GM12864 (cell line): ENCODE data around the gene B4GALNT3.

Experiments used
- DNase-seq: peaks from one replicate; pipeline ENCODE4 v3.0.0-alpha.2; 2011; ENCODE audit warnings: low read depth
- H3K4me3 ChIP-seq: 2 replicates; pipeline ENCODE4 v1.5.1; 2011; ENCODE audit warnings: mild to moderate bottlenecking, low read depth, low read length, control low read depth
- TF ChIP-seq, protein P1 (sequence below): IDR thresholded peaks from 2 replicates; pipeline ENCODE4 v1.5.1; 2011; ENCODE audit warnings: low read depth, mild to moderate bottlenecking, moderate library complexity, low read length, control low read depth, inconsistent platforms; ENCODE audit errors: missing control alignments

Gene B4GALNT3

DNA sequence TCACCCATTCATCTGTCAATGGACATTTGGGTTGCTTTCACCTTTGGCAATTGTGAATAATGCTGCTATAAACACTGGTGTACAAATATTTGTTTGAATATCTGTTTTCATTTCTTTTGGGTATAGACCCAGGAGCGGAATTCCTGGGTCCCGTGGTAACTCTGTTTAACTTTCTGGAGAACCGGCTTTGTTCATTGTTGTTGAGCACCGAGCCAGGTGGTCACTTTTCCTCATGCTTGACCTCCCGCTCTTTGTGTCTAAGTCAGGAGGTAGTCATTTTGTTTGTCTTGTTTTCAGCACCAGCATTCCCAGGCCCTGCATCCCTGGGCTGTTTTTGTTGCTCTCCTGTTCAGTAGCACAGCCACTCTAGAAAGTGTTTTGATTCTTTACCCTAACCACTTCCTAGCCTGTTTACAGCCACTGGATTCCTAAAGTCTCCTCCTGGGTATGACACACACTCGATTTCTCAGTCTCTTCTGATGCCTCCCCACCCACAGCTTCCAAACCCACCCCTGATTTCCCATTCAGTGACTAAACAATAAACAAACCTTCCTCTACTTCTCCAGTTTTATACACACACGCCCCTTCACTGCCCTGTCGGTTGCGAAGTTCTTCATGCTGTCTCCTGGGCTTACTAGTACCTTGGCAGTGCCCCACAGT is 37.9 kb downstream of the B4GALNT3 start:
- H3K4me3 ChIP-seq: no peak overlapping the region
- TF ChIP-seq, protein P1, sequence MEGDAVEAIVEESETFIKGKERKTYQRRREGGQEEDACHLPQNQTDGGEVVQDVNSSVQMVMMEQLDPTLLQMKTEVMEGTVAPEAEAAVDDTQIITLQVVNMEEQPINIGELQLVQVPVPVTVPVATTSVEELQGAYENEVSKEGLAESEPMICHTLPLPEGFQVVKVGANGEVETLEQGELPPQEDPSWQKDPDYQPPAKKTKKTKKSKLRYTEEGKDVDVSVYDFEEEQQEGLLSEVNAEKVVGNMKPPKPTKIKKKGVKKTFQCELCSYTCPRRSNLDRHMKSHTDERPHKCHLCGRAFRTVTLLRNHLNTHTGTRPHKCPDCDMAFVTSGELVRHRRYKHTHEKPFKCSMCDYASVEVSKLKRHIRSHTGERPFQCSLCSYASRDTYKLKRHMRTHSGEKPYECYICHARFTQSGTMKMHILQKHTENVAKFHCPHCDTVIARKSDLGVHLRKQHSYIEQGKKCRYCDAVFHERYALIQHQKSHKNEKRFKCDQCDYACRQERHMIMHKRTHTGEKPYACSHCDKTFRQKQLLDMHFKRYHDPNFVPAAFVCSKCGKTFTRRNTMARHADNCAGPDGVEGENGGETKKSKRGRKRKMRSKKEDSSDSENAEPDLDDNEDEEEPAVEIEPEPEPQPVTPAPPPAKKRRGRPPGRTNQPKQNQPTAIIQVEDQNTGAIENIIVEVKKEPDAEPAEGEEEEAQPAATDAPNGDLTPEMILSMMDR: no peak
- no peak for DNase-seq

DNA sequence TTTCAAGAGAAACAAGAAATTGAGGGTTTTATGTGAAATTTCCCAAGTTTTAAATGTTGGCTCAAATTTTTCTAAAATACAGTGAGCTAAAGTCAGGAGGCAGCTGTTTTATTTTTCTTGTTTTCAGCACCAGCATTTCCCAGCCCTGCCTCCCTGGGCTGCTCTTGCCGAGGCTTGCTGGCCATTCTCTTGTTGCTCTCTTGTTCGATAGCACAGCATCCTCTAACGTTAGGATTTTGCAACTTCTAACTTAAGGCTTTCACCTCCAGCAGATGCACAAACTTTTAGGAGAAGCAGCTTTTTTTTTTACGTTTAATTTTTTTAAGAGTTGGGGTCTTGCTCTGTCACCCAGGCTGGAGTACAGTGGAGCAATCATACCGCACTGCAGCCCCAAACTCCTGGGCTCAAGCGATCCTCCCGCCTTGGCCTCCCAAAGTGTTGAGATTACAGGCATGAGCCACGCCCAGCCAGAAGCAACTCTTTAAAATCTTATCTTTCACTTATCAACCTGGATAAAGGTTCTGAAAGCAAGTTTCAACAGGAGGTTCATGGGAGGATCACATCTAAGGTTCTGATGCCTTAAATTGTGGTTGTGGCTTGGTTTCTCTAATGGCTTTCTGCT is 40.2 kb downstream of the B4GALNT3 start:
- TF ChIP-seq, protein P1: no peak
- no peak overlapping the region for H3K4me3 ChIP-seq
- no peak for DNase-seq

DNA sequence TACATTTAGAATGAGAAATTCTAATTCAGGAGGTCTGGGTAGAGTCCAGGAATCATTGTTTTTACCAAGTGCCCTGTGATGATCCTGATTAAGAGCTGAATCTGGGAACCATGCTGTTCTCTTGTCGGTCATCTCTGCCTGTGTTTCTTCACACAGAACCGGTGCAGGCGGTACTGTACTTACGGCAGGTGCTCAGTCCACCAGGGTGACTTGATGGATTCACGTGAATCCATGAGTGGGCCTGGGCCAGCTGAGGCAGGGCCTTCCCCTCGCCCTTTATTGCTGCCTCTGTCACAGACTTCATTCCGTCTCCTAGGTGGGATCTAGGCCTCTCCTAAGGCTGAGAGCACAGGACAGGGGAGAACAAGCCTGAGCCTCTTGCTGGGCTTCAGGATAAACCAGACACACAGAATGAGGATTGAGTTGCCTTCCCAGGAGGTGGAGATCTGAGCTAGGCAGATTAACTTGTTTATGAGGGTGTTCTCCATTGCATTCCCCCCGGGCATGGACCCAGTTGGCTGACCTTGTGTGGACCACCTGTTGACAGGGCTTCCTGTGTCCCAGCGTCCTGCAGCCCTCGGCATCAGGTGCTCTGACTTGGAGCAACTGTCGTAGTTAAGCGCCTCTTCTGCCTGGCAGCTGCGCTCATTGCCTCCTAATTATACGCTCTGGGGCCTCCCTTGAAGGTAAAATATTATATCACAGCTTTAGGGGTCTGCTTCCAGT is 42.1 kb downstream of the B4GALNT3 start:
- no peak for DNase-seq
- TF ChIP-seq, protein P1: no peak
- no peak overlapping the region for H3K4me3 ChIP-seq

DNA sequence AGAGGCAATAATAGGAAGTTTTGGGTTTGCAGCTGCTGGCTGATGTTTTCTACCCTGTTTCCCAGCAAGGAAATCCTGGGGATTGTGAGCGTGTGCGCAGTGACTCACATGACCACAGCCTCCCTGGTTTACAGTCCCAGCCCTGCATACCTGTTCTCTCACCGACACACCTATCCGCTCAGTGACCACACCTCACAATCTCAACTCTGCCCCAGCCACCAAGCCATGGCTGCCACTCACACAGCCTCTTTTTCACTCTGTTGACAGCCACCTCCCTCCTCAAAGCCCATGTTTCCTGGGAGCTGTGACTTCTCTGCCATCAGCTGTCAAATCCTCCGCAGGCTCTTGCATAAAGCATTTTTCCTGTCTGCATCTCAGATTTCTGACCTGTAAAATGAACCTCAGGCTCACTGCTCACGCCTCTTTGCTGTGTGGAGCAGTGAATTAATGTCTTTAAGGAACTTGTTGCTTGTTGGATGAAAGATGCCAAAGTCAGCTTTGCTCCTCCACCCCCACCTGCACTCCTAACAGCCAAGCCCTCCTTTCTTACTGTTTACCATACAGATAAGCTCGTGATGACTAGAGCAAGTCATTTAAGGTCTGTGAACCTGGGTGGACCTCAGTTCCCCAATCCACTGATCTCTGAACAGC is 43.5 kb downstream of the B4GALNT3 start:
- DNase-seq: no peak
- H3K4me3 ChIP-seq: no peak overlapping the region
- TF ChIP-seq, protein P1: no peak

DNA sequence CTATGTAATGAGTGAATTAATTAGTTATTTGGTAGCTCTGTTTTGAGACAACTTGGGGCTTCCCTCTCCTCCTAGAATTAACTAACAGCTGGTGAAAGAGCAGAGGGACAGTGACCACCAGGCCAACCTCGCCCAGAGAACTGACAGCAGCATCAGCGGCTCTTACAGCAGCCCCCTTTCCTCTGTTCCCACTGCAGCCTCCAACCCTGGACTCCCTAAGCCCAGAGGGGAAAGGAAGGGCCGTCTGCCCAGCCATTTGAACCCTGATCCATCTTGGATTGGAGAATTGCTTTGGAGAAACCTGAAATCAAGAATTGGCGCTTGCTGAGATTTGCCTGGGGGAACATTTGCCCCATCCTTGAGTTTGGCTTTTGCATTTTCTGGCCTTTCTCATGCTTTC is 45.5 kb downstream of the B4GALNT3 start:
- H3K4me3 ChIP-seq: no peak overlapping the region
- DNase-seq: no peak
- TF ChIP-seq, protein P1: no peak

DNA sequence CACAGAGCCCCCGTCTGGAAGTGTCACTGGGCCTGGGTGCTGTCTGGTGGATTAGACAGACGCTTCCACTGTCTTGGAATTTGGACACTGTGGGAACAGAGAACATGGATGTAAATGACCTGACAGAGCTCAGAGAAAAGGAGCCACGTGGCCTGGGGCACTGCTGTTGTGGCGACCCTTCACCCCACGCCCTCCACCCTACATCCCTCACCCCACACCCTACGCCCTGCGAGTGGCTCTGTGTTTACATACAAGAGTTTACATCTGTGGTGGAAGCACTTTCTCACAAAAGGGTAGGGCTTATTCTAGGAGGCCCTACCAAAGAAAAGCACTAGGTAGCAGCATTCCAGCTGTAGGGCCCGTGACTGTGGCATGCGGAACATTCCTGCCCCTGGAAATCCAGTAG is 47.7 kb downstream of the B4GALNT3 start:
- TF ChIP-seq, protein P1: no peak
- DNase-seq: no peak
- H3K4me3 ChIP-seq: no peak overlapping the region
